ENCODE results near the gene ARMH2. TPM values are rescaled to one million over a fixed set of nuclear protein-coding genes. Genes with fewer than 3 reads are reported as not detected.

The ARMH2 gene
- total RNA-seq, 1 donor from 2014 or later, result not detected

GRCh38 chr6:24818346-24818745 lies 19.6 kb upstream of the ARMH2 start:
- no peaks in the 10 kb centered on the region for H3K27me3 Mint-ChIP-seq (ENCODE audit: low read depth, unreplicated experiment)
- H3K4me1 ChIP-seq (ENCODE audit: insufficient read depth, low read length), result no peaks in the 10 kb centered on the region
- no peak for DNase-seq (ENCODE audit: low read depth)
- H3K27ac Mint-ChIP-seq (ENCODE audit: unreplicated experiment), result no peak overlapping the region
- H3K27me3 ChIP-seq (ENCODE audit: insufficient read depth, low read length), result no peaks in the 10 kb centered on the region
- no peak overlapping the region for H3K4me3 Mint-ChIP-seq (ENCODE audit: unreplicated experiment)
- no peaks in the 10 kb centered on the region for H4K20me1 ChIP-seq (ENCODE audit: insufficient read depth, low read length)
- no peaks in the 10 kb centered on the region for H3K4me1 Mint-ChIP-seq (ENCODE audit: low read depth, unreplicated experiment)
- H3K9me3 ChIP-seq (ENCODE audit: insufficient read depth, low read depth, low read length), result no peaks in the 10 kb centered on the region
- no peaks in the 10 kb centered on the region for H3K36me3 ChIP-seq (ENCODE audit: insufficient read depth, low read length)
- H3K79me2 ChIP-seq (ENCODE audit: insufficient read depth, low read length), result no peaks in the 10 kb centered on the region
- no peak for TF ChIP-seq CTCF (IDR thresholded peaks at IDR 0.05; ENCODE audit: insufficient read depth, low read depth, low read length)
- TF ChIP-seq EZH2 (IDR thresholded peaks at IDR 0.05; ENCODE audit: insufficient read depth, low read length), result no peak
- H3K4me2 ChIP-seq (ENCODE audit: low read length), result no peak overlapping the region
- H3K36me3 Mint-ChIP-seq (ENCODE audit: low read depth, unreplicated experiment), result no peaks in the 10 kb centered on the region
- H3K9me3 Mint-ChIP-seq (ENCODE audit: unreplicated experiment), result no peaks in the 10 kb centered on the region
- no peak overlapping the region for H3K9ac ChIP-seq (ENCODE audit: low read length)
- H2AFZ ChIP-seq (ENCODE audit: low read depth, low read length), result no peak overlapping the region
- H3K27ac ChIP-seq (ENCODE audit: low read depth, low read length), result no peak overlapping the region
- FAIRE-seq, result no peak
- no peak overlapping the region for H3K4me3 ChIP-seq (ENCODE audit: insufficient read depth, low read depth, low read length)

GRCh38 chr6:24809728-24810127 lies 11.0 kb upstream of the ARMH2 start:
- H3K36me3 ChIP-seq (ENCODE audit: insufficient read depth, low read length), result no peaks in the 10 kb centered on the region
- Mint-ChIP-seq H3K4me1 (ENCODE audit: low read depth, unreplicated experiment) (no peaks in the 10 kb centered on the region), H3K36me3 (ENCODE audit: low read depth, unreplicated experiment) (no peaks in the 10 kb centered on the region), H3K27me3 (ENCODE audit: low read depth, unreplicated experiment) (no peaks in the 10 kb centered on the region), H3K27ac (ENCODE audit: unreplicated experiment) (no peak overlapping the region), H3K9me3 (ENCODE audit: unreplicated experiment) (no peaks in the 10 kb centered on the region), H3K4me3 (ENCODE audit: unreplicated experiment) (no peak overlapping the region)
- no peak overlapping the region for H3K9ac ChIP-seq (ENCODE audit: low read length)
- no peak overlapping the region for H3K27ac ChIP-seq (ENCODE audit: low read depth, low read length)
- TF ChIP-seq EZH2 (IDR thresholded peaks at IDR 0.05; ENCODE audit: insufficient read depth, low read length), result no peak
- TF ChIP-seq CTCF (IDR thresholded peaks at IDR 0.05; ENCODE audit: insufficient read depth, low read depth, low read length), result no peak
- H4K20me1 ChIP-seq (ENCODE audit: insufficient read depth, low read length), result no peaks in the 10 kb centered on the region
- no peak overlapping the region for H2AFZ ChIP-seq (ENCODE audit: low read depth, low read length)
- FAIRE-seq (no peak), DNase-seq (ENCODE audit: low read depth) (no peak)
- H3K79me2 ChIP-seq (ENCODE audit: insufficient read depth, low read length), result no peaks in the 10 kb centered on the region
- H3K9me3 ChIP-seq (ENCODE audit: insufficient read depth, low read depth, low read length), result no peaks in the 10 kb centered on the region
- H3K4me1 ChIP-seq (ENCODE audit: insufficient read depth, low read length), result no peaks in the 10 kb centered on the region
- no peak overlapping the region for H3K4me3 ChIP-seq (ENCODE audit: insufficient read depth, low read depth, low read length)
- H3K27me3 ChIP-seq (ENCODE audit: insufficient read depth, low read length), result no peaks in the 10 kb centered on the region
- no peak overlapping the region for H3K4me2 ChIP-seq (ENCODE audit: low read length)

- no peak for DNase-seq (ENCODE audit: low read depth)
- TF ChIP-seq EZH2 (IDR thresholded peaks at IDR 0.05; ENCODE audit: insufficient read depth, low read length), result no peak
- TF ChIP-seq CTCF (IDR thresholded peaks at IDR 0.05; ENCODE audit: insufficient read depth, low read depth, low read length), result no peak
- Histone ChIP-seq H3K9me3 (ENCODE audit: insufficient read depth, low read depth, low read length) (no peaks in the 10 kb centered on the region), H3K36me3 (ENCODE audit: insufficient read depth, low read length) (no peaks in the 10 kb centered on the region), H3K4me3 (ENCODE audit: insufficient read depth, low read depth, low read length) (no peak overlapping the region), H2AFZ (ENCODE audit: low read depth, low read length) (no peak overlapping the region), H3K4me1 (ENCODE audit: insufficient read depth, low read length) (no peaks in the 10 kb centered on the region), H4K20me1 (ENCODE audit: insufficient read depth, low read length) (no peaks in the 10 kb centered on the region), H3K27ac (ENCODE audit: low read depth, low read length) (no peak overlapping the region), H3K4me2 (ENCODE audit: low read length) (no peak overlapping the region), H3K27me3 (ENCODE audit: insufficient read depth, low read length) (no peaks in the 10 kb centered on the region), H3K79me2 (ENCODE audit: insufficient read depth, low read length) (no peaks in the 10 kb centered on the region), H3K9ac (ENCODE audit: low read length) (no peak overlapping the region)
- Mint-ChIP-seq H3K4me3 (ENCODE audit: unreplicated experiment) (no peak overlapping the region), H3K36me3 (ENCODE audit: low read depth, unreplicated experiment) (no peaks in the 10 kb centered on the region), H3K27ac (ENCODE audit: unreplicated experiment) (no peak overlapping the region), H3K9me3 (ENCODE audit: unreplicated experiment) (no peaks in the 10 kb centered on the region), H3K27me3 (ENCODE audit: low read depth, unreplicated experiment) (no peaks in the 10 kb centered on the region), H3K4me1 (ENCODE audit: low read depth, unreplicated experiment) (peaks cover 3% of the 10 kb centered on the region)
- no peak for FAIRE-seq
Measured at GRCh38 chr6:24807584-24807983, 8.9 kb upstream of the ARMH2 start.
